HepG2 (cell line): ENCODE measurements around the gene DCP1B. TPM values are rescaled to one million over a fixed set of nuclear protein-coding genes. Genes with fewer than 3 reads are reported as not detected.

Source experiments
- ATAC-seq: fragments of 200-7000 bp; cut with Tn5 transposase; 3 replicates; pipeline ENCODE4 v1.9.1; 2020; ENCODE audit warnings: mild to moderate bottlenecking, moderate library complexity
- BruUV-seq: library from RNA; stranded (reverse); fragments of 400-500 nt; replicated peaks from 2 replicates; lab custom pipeline; 2021; lab: Mats Ljungman, UMichigan
- CTCF ChIA-PET: fragments of 300-600 bp; formaldehyde crosslinking; extraction: SDS; loops from one replicate; lab custom pipeline; 2021; ENCODE audit warnings: low total read pairs, inconsistent platforms, low intra/inter-chr PET ratio; lab: Yijun Ruan, JAX
- POLR2A ChIA-PET: fragments of 350-600 bp; sonication (Branson Sonifier 250); formaldehyde crosslinking; loops from one replicate; lab custom pipeline; 2020; ENCODE audit warnings: antibody characterized with exemption, inconsistent platforms; lab: Yijun Ruan, JAX
- DNase-seq: peaks from one replicate; pipeline ENCODE4 v3.0.0-alpha.2; 2015; ENCODE audit warnings: low spot score
- FAIRE-seq: peaks from 3 replicates; lab custom pipeline; 2011; peaks lifted over from hg19 to GRCh38; lab: Jason Lieb, UNC
- H2AFZ ChIP-seq: one replicate; pipeline ENCODE4 v1.6.1; 2011; ENCODE audit warnings: low read length, inconsistent platforms
- H3K27ac ChIP-seq: fragments of 300-600 bp; 3 replicates; pipeline ENCODE4 v1.8.0; 2011; ENCODE audit warnings: mixed run types, mild to moderate bottlenecking, mixed read lengths, low read length, inconsistent platforms; ENCODE audit not compliant: insufficient read depth; ENCODE audit errors: extremely low read length
- H3K27me3 ChIP-seq, 2 experiments: fragments of 200-600 bp in 1 of 2; 2 replicates in 1 of 2; 3 replicates in 1 of 2; pipeline versions ENCODE4 v1.6.0 to v1.8.0; 2011; ENCODE audit warnings: low read length in 2 of 2, mild to moderate bottlenecking in 2 of 2, moderate library complexity in 2 of 2, inconsistent platforms in 1 of 2; ENCODE audit not compliant: insufficient read depth in 2 of 2, control insufficient read depth in 1 of 2
- H3K36me3 ChIP-seq, 2 experiments: fragments of 200-600 bp in 1 of 2; replicated peaks in 1 of 2; 2 replicates in 1 of 2; 3 replicates in 1 of 2; pipeline versions ENCODE4 v1.5.1 to v1.8.0; 2011; ENCODE audit warnings: low read length in 2 of 2, inconsistent platforms in 1 of 2; ENCODE audit not compliant: insufficient read depth in 2 of 2, control insufficient read depth in 1 of 2
- H3K4me1 ChIP-seq: 2 replicates; pipeline ENCODE4 v1.5.1; 2012; ENCODE audit warnings: low read length, inconsistent platforms; ENCODE audit not compliant: insufficient read depth
- H3K4me2 ChIP-seq: 2 replicates; pipeline ENCODE4 v1.6.0; 2011; ENCODE audit warnings: low read depth, low read length, inconsistent platforms
- H3K4me3 ChIP-seq, 3 experiments: fragments of 200-600 bp in 1 of 3; sonication (generic), shearing (Covaris generic) in 1 of 3; replicated peaks in 1 of 3; 2 replicates each; pipeline ENCODE4 v1.5.1; 2011 to 2016; ENCODE audit warnings: low read length in 3 of 3, inconsistent platforms in 2 of 3, low read depth in 2 of 3, mild to moderate bottlenecking in 2 of 3, control low read depth in 1 of 3, mixed read lengths in 1 of 3; ENCODE audit not compliant: insufficient read depth in 1 of 3
- H3K79me2 ChIP-seq: one replicate; pipeline ENCODE4 v1.6.1; 2011; ENCODE audit warnings: low read length, inconsistent platforms; ENCODE audit not compliant: insufficient read depth
- H3K9ac ChIP-seq: 2 replicates; pipeline ENCODE4 v1.6.0; 2011; ENCODE audit warnings: mild to moderate bottlenecking, low read depth, low read length, inconsistent platforms; ENCODE audit not compliant: insufficient read depth
- H3K9me3 ChIP-seq: 2 replicates; pipeline ENCODE4 v1.5.1; 2012; ENCODE audit warnings: mild to moderate bottlenecking, low read length
- H4K20me1 ChIP-seq: 2 replicates; pipeline ENCODE4 v1.6.0; 2011; ENCODE audit warnings: inconsistent platforms, mild to moderate bottlenecking, low read length, moderate library complexity; ENCODE audit not compliant: insufficient read depth
- EZH2 ChIP-seq: conservative IDR thresholded peaks from 2 replicates; pipeline ENCODE4 v1.6.1; 2012; ENCODE audit warnings: mild to moderate bottlenecking, low read depth, low read length, moderate library complexity
- TAF15 ChIP-seq: fragments of 200-400 bp; formaldehyde crosslinking; IDR thresholded peaks from one replicate; pipeline ENCODE4 v1.6.1; 2018; ENCODE audit warnings: mild to moderate bottlenecking, low read depth, low read length; ENCODE audit not compliant: poor library complexity, severe bottlenecking
- ZNF800 ChIP-seq: sonication (generic); formaldehyde crosslinking; IDR thresholded peaks from 2 replicates; pipeline ENCODE4 v1.4.0; 2020; ENCODE audit warnings: missing genetic modification reagents
- WGBS: methylation state at CpG from one replicate; pipeline ENCODE4 v1.1.6; 2017; ENCODE audit warnings: low lambda C conversion rate; 5-methylcytosine and 5-hydroxymethylcytosine counted together
- in situ Hi-C: cut with HindIII; loops from 2 replicates; pipeline ENCODE4 v1.10.0; 2017; ENCODE audit warnings: low pct_unique_long_range_greater_than_20kb; ENCODE audit not compliant: extremely low pct_ligation_motif_present
- intact Hi-C: fragments of 100-400 bp; cut with micrococcal nuclease; formaldehyde crosslinking; loops from one replicate; pipeline ENCODE4 v1.10.0; 2022; ENCODE audit not compliant: unreplicated experiment
- polyA plus RNA-seq, 8 experiments: library from polyadenylated mRNA; depleted of rRNA in 3 of 8; stranded (reverse) in 7 of 8; unstranded in 1 of 8; fragments of >200 nt; fragmentation: Illumina TruSeq in 4 of 8; extraction: Trizol in 4 of 8; gene quantifications; 2 replicates each; pipeline versions ENCODE4 v1.2.1 to v1.2.3, GENCODE V29; 2011 to 2016; ENCODE audit warnings: low read depth in 4 of 8, missing spikeins in 1 of 8, mixed read lengths in 1 of 8; ENCODE audit not compliant: insufficient read depth in 1 of 8
- total RNA-seq, 5 experiments: library from RNA; depleted of rRNA; stranded (reverse); fragments of >200 nt; fragmentation: Illumina TruSeq; extraction: Trizol; gene quantifications; 2 replicates each; pipeline ENCODE4 v1.2.3, GENCODE V29; 2016; ENCODE audit warnings: low read depth in 1 of 5

The DCP1B gene
- total and polyA plus RNA-seq, 2 of the 13 experiments (the other 11 are each of a cell fraction or from before 2014, with no cell fraction given) = 11.4 to 27.2 TPM

- H3K36me3 ChIP-seq = no peaks in the 10 kb centered on the region
- ATAC-seq = peak; percentile 80
- no peaks in the 10 kb centered on the region for H3K79me2 ChIP-seq
- H3K27me3 ChIP-seq = peaks cover 6 to 79% of the 10 kb centered on the region in 2 experiments
- peak within 1 kb of the TSS; percentile 33 to 66 (median 54); a peak in 4 of 6 replicates for H3K4me3 ChIP-seq
- POLR2A ChIA-PET = no interaction called here
- no peak within 1 kb of the TSS for H3K9ac ChIP-seq
- peak within 1 kb of the TSS; percentile 65 for H3K4me2 ChIP-seq
- CTCF ChIA-PET = no interaction called here
- no peak for DNase-seq
- intact Hi-C loops (no loop called here), in situ Hi-C loops (loop anchor here (10.0 kb wide), 1 partner anchor 532 kb away; no protein-coding TSS in a partner anchor)
- no peak within 1 kb of the TSS for H3K27ac ChIP-seq
- WGBS = 20% methylated on average over 17 of the region's 90 CpGs
- H3K4me1 ChIP-seq = peaks cover 30% of the 10 kb centered on the region
- FAIRE-seq = no peak
- no peak for TF ChIP-seq TAF15
- peak; percentile 97 for TF ChIP-seq EZH2
- TF ChIP-seq ZNF800 = peak; percentile 84
- no peak within 1 kb of the TSS for H2AFZ ChIP-seq
- no TSS peak for BruUV-seq
- no peaks in the 10 kb centered on the region for H4K20me1 ChIP-seq
- H3K9me3 ChIP-seq = no peaks in the 10 kb centered on the region
These were observed 48.8 kb upstream of the DCP1B start, which contains the start of gene CACNA1C for GRCh38 chr12:2052826-2053678. Gene CACNA1C (plus strand): TSS chr12:2052987. CDS start chr12:2053563, 576 bp downstream.
